Activated CD4-positive, alpha-beta memory T cell treated with anti-CD3 and anti-CD28 coated beads, Interleukin-2, amount 10 ng/mL, durations not matched to agents 7 days and 5 days (primary cell): Measurements from ENCODE around the gene DGLUCY. TPM values are rescaled to one million over a fixed set of nuclear protein-coding genes. Genes with fewer than 3 reads are reported as not detected.
A peak's percentile ranks its signal among the peaks of the same experiment; 100 is the strongest.
"Not testable (repeated sequence)": the region's sequence is repeated elsewhere in the genome, so short reads cannot be mapped to it uniquely, and the experiment has no call there.

Experiments
- CTCF ChIA-PET: fragments of 350-600 bp; sonication (Branson Sonifier 250); formaldehyde crosslinking; loops from one replicate; lab custom pipeline; 2021; ENCODE audit warnings: antibody characterized with exemption, inconsistent platforms; lab: Charles Lee
- POLR2A ChIA-PET: fragments of 350-600 bp; sonication (Branson Sonifier 250); formaldehyde crosslinking; loops from one replicate; lab custom pipeline; 2021; ENCODE audit warnings: antibody characterized with exemption; lab: Charles Lee
- DNase-seq: peaks from one replicate; pipeline ENCODE4 v3.0.0-alpha.2; 2020
- H3K27ac Mint-ChIP-seq: one replicate; pipeline ENCODE4 v1.8.0; 2021; ENCODE audit warnings: mild to moderate bottlenecking, mixed read lengths
- H3K27me3 Mint-ChIP-seq: one replicate; pipeline ENCODE4 v1.8.0; 2021; ENCODE audit warnings: mixed read lengths
- H3K36me3 Mint-ChIP-seq: one replicate; pipeline ENCODE4 v1.8.0; 2021; ENCODE audit warnings: low read depth, mixed read lengths
- H3K4me1 Mint-ChIP-seq: one replicate; pipeline ENCODE4 v1.8.0; 2021; ENCODE audit warnings: mixed read lengths
- H3K4me3 Mint-ChIP-seq: one replicate; pipeline ENCODE4 v1.8.0; 2021; ENCODE audit warnings: mild to moderate bottlenecking, mixed read lengths
- H3K9me3 Mint-ChIP-seq: one replicate; pipeline ENCODE4 v1.8.0; 2021; ENCODE audit warnings: mixed read lengths
- total RNA-seq, 2 experiments: library from RNA; stranded (reverse); gene quantifications; one replicate each; pipeline ENCODE4 v1.2.3, GENCODE V29; 2021

Gene DGLUCY
- total RNA-seq, 2 experiments from 2014 or later = 112 to 115 TPM

- Mint-ChIP-seq H3K9me3 (peaks cover 2% of the 10 kb centered on the region), H3K36me3 (peaks cover 83% of the 10 kb centered on the region), H3K27ac (peak overlapping the region; percentile 52), H3K4me1 (peaks cover 79% of the 10 kb centered on the region), H3K4me3 (peak overlapping the region; percentile 15), H3K27me3 (no peaks in the 10 kb centered on the region)
- CTCF ChIA-PET = no interaction called here
- DNase-seq = no peak
- POLR2A ChIA-PET = interaction anchor here (1.1 to 5.1 kb wide), 2 partner anchors 10 to 11 kb away, joined by 3 to 89 read pairs; partner anchors contain the start of gene GPR68
Observed at GRCh38 chr14:91233936-91234790, 120.3 kb downstream of the DGLUCY start.

GRCh38 chr14:91234791-91235114 lies 120.9 kb downstream of the DGLUCY start:
- peaks cover 2% of the 10 kb centered on the region for H3K9me3 Mint-ChIP-seq
- peak overlapping the region; percentile 52 for H3K27ac Mint-ChIP-seq
- peak overlapping the region; percentile 15 for H3K4me3 Mint-ChIP-seq
- peaks cover 88% of the 10 kb centered on the region for H3K36me3 Mint-ChIP-seq
- ChIA-PET CTCF (no interaction called here), POLR2A (interaction anchor here (1.1 to 5.1 kb wide), 2 partner anchors 9 to 17 kb away, joined by 4 to 89 read pairs; partner anchors contain the start of gene GPR68)
- peaks cover 79% of the 10 kb centered on the region for H3K4me1 Mint-ChIP-seq
- H3K27me3 Mint-ChIP-seq = no peaks in the 10 kb centered on the region
- DNase-seq = no peak

- Mint-ChIP-seq H3K9me3 (no peaks in the 10 kb centered on the region), H3K4me1 (peaks cover 79% of the 10 kb centered on the region), H3K27me3 (no peaks in the 10 kb centered on the region), H3K4me3 (no peak overlapping the region), H3K27ac (peak overlapping the region; percentile 41), H3K36me3 (peaks cover 90% of the 10 kb centered on the region)
- CTCF ChIA-PET = no interaction called here
- no peak for DNase-seq
- POLR2A ChIA-PET = interaction anchor here (1.0 to 5.1 kb wide), 3 partner anchors 8 to 16 kb away, joined by 4 to 89 read pairs (median 4); partner anchors contain the start of gene GPR68
Observed at GRCh38 chr14:91235841-91236240, 122.0 kb downstream of the DGLUCY start.

- Mint-ChIP-seq H3K36me3 (peaks cover 90% of the 10 kb centered on the region), H3K4me3 (no peak overlapping the region), H3K4me1 (peaks cover 73% of the 10 kb centered on the region), H3K9me3 (no peaks in the 10 kb centered on the region), H3K27me3 (no peaks in the 10 kb centered on the region), H3K27ac (no peak overlapping the region)
- ChIA-PET POLR2A (no interaction called here), CTCF (no interaction called here)
- no peak for DNase-seq
Observed at GRCh38 chr14:91237219-91237618, 123.3 kb downstream of the DGLUCY start.

GRCh38 chr14:91238085-91238484 lies 124.2 kb downstream of the DGLUCY start:
- POLR2A ChIA-PET = interaction anchor here (0.8 to 18.3 kb wide), 5 partner anchors 8 to 180 kb away, joined by 3 to 886 read pairs (median 142); partner anchors contain the start of gene CCDC88C
- H3K27me3 Mint-ChIP-seq = no peaks in the 10 kb centered on the region
- CTCF ChIA-PET = no interaction called here
- peak overlapping the region; percentile 55 for H3K27ac Mint-ChIP-seq
- peaks cover 92% of the 10 kb centered on the region for H3K36me3 Mint-ChIP-seq
- no peak overlapping the region for H3K4me3 Mint-ChIP-seq
- no peak for DNase-seq
- peaks cover 71% of the 10 kb centered on the region for H3K4me1 Mint-ChIP-seq
- H3K9me3 Mint-ChIP-seq = no peaks in the 10 kb centered on the region

- no peaks in the 10 kb centered on the region for H3K27me3 Mint-ChIP-seq
- H3K36me3 Mint-ChIP-seq = peaks cover 92% of the 10 kb centered on the region
Observed at GRCh38 chr14:91238661-91239060, 124.8 kb downstream of the DGLUCY start.

GRCh38 chr14:91241863-91242262 lies 128.0 kb downstream of the DGLUCY start:
- POLR2A ChIA-PET = interaction anchor here (0.8 to 18.3 kb wide), 15 partner anchors 8 to 175 kb away, joined by 3 to 886 read pairs (median 46); partner anchors contain the start of genes CCDC88C and DGLUCY
- H3K4me1 Mint-ChIP-seq = peaks cover 83% of the 10 kb centered on the region
- H3K27ac Mint-ChIP-seq = peak overlapping the region; percentile 97
- DNase-seq = peak; percentile 56
- CTCF ChIA-PET = interaction anchor here (0.8 to 6.6 kb wide), 8 partner anchors 10 to 69 kb away, joined by 3 to 66 read pairs (median 7); no protein-coding TSS in a partner anchor
- no peaks in the 10 kb centered on the region for H3K9me3 Mint-ChIP-seq
- peak overlapping the region; percentile 96 for H3K4me3 Mint-ChIP-seq
- H3K27me3 Mint-ChIP-seq = no peaks in the 10 kb centered on the region
- H3K36me3 Mint-ChIP-seq = peaks cover 91% of the 10 kb centered on the region

More at GRCh38 chr14:91238661-91239060, 124.8 kb downstream of the DGLUCY start:
- POLR2A ChIA-PET = interaction anchor here (0.8 to 18.3 kb wide), 6 partner anchors 8 to 179 kb away, joined by 3 to 886 read pairs (median 73); partner anchors contain the start of gene CCDC88C
- H3K4me1 Mint-ChIP-seq = peaks cover 72% of the 10 kb centered on the region
- peak overlapping the region; percentile 96 for H3K4me3 Mint-ChIP-seq
- H3K9me3 Mint-ChIP-seq = no peaks in the 10 kb centered on the region
- CTCF ChIA-PET = no interaction called here
- no peak for DNase-seq
- H3K27ac Mint-ChIP-seq = peak overlapping the region; percentile 55

GRCh38 chr14:91242635-91243034 lies 128.8 kb downstream of the DGLUCY start:
- peaks cover 84% of the 10 kb centered on the region for H3K4me1 Mint-ChIP-seq
- ChIA-PET CTCF (interaction anchor here (1.4 to 6.6 kb wide), 7 partner anchors 9 to 484 kb away, joined by 3 to 66 read pairs (median 6); no protein-coding TSS in a partner anchor), POLR2A (interaction anchor here (0.9 to 18.3 kb wide), 23 partner anchors 9 to 181 kb away, joined by 3 to 886 read pairs (median 18); partner anchors contain the start of genes CCDC88C, DGLUCY and RPS6KA5)
- H3K9me3 Mint-ChIP-seq = no peaks in the 10 kb centered on the region
- H3K27ac Mint-ChIP-seq = peak overlapping the region; percentile 97
- H3K27me3 Mint-ChIP-seq = no peaks in the 10 kb centered on the region
- H3K4me3 Mint-ChIP-seq = peak overlapping the region; percentile 96
- peaks cover 92% of the 10 kb centered on the region for H3K36me3 Mint-ChIP-seq
- DNase-seq = no peak

GRCh38 chr14:91243074-91243471 lies 129.2 kb downstream of the DGLUCY start:
- Mint-ChIP-seq H3K4me1 (peaks cover 84% of the 10 kb centered on the region), H3K4me3 (peak overlapping the region; percentile 96), H3K27me3 (no peaks in the 10 kb centered on the region), H3K27ac (peak overlapping the region; percentile 97), H3K36me3 (peaks cover 92% of the 10 kb centered on the region), H3K9me3 (no peaks in the 10 kb centered on the region)
- no peak for DNase-seq
- ChIA-PET CTCF (interaction anchor here (0.7 to 6.6 kb wide), 12 partner anchors 9 to 484 kb away, joined by 3 to 66 read pairs (median 8); no protein-coding TSS in a partner anchor), POLR2A (interaction anchor here (0.8 to 18.3 kb wide), 31 partner anchors 10 to 630 kb away, joined by 3 to 886 read pairs (median 12); partner anchors contain the start of genes CCDC88C, DGLUCY, PPP4R3A and RPS6KA5)

- no peaks in the 10 kb centered on the region for H3K9me3 Mint-ChIP-seq
- peaks cover 82% of the 10 kb centered on the region for H3K4me1 Mint-ChIP-seq
- CTCF ChIA-PET = interaction anchor here (0.9 to 6.6 kb wide), 14 partner anchors 9 to 342 kb away, joined by 3 to 66 read pairs (median 6); no protein-coding TSS in a partner anchor
- H3K27ac Mint-ChIP-seq = peak within 1 kb of the TSS; percentile 97
- DNase-seq = no peak
- H3K36me3 Mint-ChIP-seq = peaks cover 88% of the 10 kb centered on the region
- H3K4me3 Mint-ChIP-seq = peak within 1 kb of the TSS; percentile 96
- H3K27me3 Mint-ChIP-seq = no peaks in the 10 kb centered on the region
- POLR2A ChIA-PET = interaction anchor here (0.6 to 18.3 kb wide), 33 partner anchors 11 to 860 kb away, joined by 3 to 886 read pairs (median 8); partner anchors contain the start of genes CALM1, CCDC88C, DGLUCY and PPP4R3A
Observed at GRCh38 chr14:91244501-91244901, 130.6 kb downstream of the DGLUCY start, which contains the start of gene GPR68. GPR68 (minus strand) TSS chr14:91244704; CDS start chr14:91235050, 9,654 bp downstream.

GRCh38 chr14:91245029-91245428 lies 131.2 kb downstream of the DGLUCY start:
- H3K9me3 Mint-ChIP-seq = no peaks in the 10 kb centered on the region
- peak overlapping the region; percentile 97 for H3K27ac Mint-ChIP-seq
- peaks cover 82% of the 10 kb centered on the region for H3K4me1 Mint-ChIP-seq
- H3K4me3 Mint-ChIP-seq = peak overlapping the region; percentile 96
- ChIA-PET CTCF (interaction anchor here (1.1 to 6.6 kb wide), 12 partner anchors 9 to 342 kb away, joined by 3 to 66 read pairs (median 8); no protein-coding TSS in a partner anchor), POLR2A (interaction anchor here (0.6 to 18.3 kb wide), 27 partner anchors 12 to 877 kb away, joined by 3 to 886 read pairs (median 13); partner anchors contain the start of genes CALM1, CCDC88C, CPSF2 and DGLUCY)
- H3K36me3 Mint-ChIP-seq = peaks cover 88% of the 10 kb centered on the region
- no peaks in the 10 kb centered on the region for H3K27me3 Mint-ChIP-seq
- peak; percentile 91 for DNase-seq

- Mint-ChIP-seq H3K36me3 (peaks cover 88% of the 10 kb centered on the region), H3K4me1 (peaks cover 82% of the 10 kb centered on the region)
Observed at GRCh38 chr14:91245616-91246015, 131.7 kb downstream of the DGLUCY start.

More at GRCh38 chr14:91245616-91246015, 131.7 kb downstream of the DGLUCY start:
- H3K9me3 Mint-ChIP-seq, H3K27me3 Mint-ChIP-seq, DNase-seq: not testable (repeated sequence)
- peak overlapping the region; percentile 97 for H3K27ac Mint-ChIP-seq
- CTCF ChIA-PET = interaction anchor here (1.1 to 6.6 kb wide), 9 partner anchors 8 to 130 kb away, joined by 3 to 66 read pairs (median 11); no protein-coding TSS in a partner anchor
- H3K4me3 Mint-ChIP-seq = peak overlapping the region; percentile 96
- POLR2A ChIA-PET = interaction anchor here (0.6 to 18.3 kb wide), 21 partner anchors 7 to 876 kb away, joined by 3 to 886 read pairs (median 17); partner anchors contain the start of genes CCDC88C, CPSF2, DGLUCY and NDUFB1
